ENCODE data around the gene ABTB2.
A peak's percentile ranks its signal among the peaks of the same experiment; 100 is the strongest.
"Not testable (repeated sequence)": the region's sequence is repeated elsewhere in the genome, so short reads cannot be mapped to it uniquely, and the experiment has no call there.

Gene ABTB2

GRCh38 chr11:34357701-34358257 is at the start of gene ABTB2:
Gene ABTB2 (minus strand): TSS chr11:34358010.
- DNase-seq: peak; percentile 47 to 98 (median 94)

- DNase-seq: no peak
Measured at GRCh38 chr11:34407121-34407813, 49.5 kb upstream of the ABTB2 start.

GRCh38 chr11:34406413-34406812 is 48.6 kb upstream of the ABTB2 start:
- no peak for DNase-seq

- no peak for DNase-seq
Measured at GRCh38 chr11:34405079-34405858, 47.5 kb upstream of the ABTB2 start.

- no peak for DNase-seq
Measured at GRCh38 chr11:34404280-34404679, 46.5 kb upstream of the ABTB2 start.

- no peak for DNase-seq
Measured at GRCh38 chr11:34403431-34403830, 45.6 kb upstream of the ABTB2 start.

GRCh38 chr11:34397811-34398210 is 40.0 kb upstream of the ABTB2 start:
- DNase-seq: no peak

GRCh38 chr11:34397120-34397519 is 39.3 kb upstream of the ABTB2 start:
- no peak for DNase-seq

GRCh38 chr11:34395916-34396550 is 38.2 kb upstream of the ABTB2 start:
- no peak for DNase-seq

- DNase-seq: no peak
Measured at GRCh38 chr11:34394771-34395300, 37.0 kb upstream of the ABTB2 start.

- DNase-seq: no peak
Measured at GRCh38 chr11:34387653-34388052, 29.8 kb upstream of the ABTB2 start.

- not testable (repeated sequence) for DNase-seq
Measured at GRCh38 chr11:34386356-34386755, 28.5 kb upstream of the ABTB2 start.

- no peak for DNase-seq
Measured at GRCh38 chr11:34382532-34383276, 24.9 kb upstream of the ABTB2 start.

GRCh38 chr11:34381775-34382174 is 24.0 kb upstream of the ABTB2 start:
- DNase-seq: no peak

GRCh38 chr11:34380696-34381095 is 22.9 kb upstream of the ABTB2 start:
- no peak for DNase-seq

GRCh38 chr11:34379539-34379938 is 21.7 kb upstream of the ABTB2 start:
- DNase-seq: no peak

GRCh38 chr11:34379079-34379478 is 21.3 kb upstream of the ABTB2 start:
- no peak for DNase-seq

GRCh38 chr11:34373727-34374126 is 15.9 kb upstream of the ABTB2 start:
- no peak for DNase-seq

GRCh38 chr11:34366522-34366921 is 8.7 kb upstream of the ABTB2 start:
- DNase-seq: no peak

- no peak for DNase-seq
Measured at GRCh38 chr11:34364102-34364501, 6.3 kb upstream of the ABTB2 start.

All from amygdala (tissue), 56 donors.